Muscle of back (tissue), 11 donors: Measurements from ENCODE around the gene IL19. TPM values are rescaled to one million over a fixed set of nuclear protein-coding genes. Genes with fewer than 3 reads are reported as not detected.
A peak's percentile ranks its signal among the peaks of the same experiment; 100 is the strongest.

Source experiments
- DNase-seq, 3 donors: peaks; one replicate each; pipeline versions ENCODE4 v3.0.0 to v3.0.0-alpha.2; 2013
- polyA plus RNA-seq, 10 donors: library from polyadenylated mRNA; unstranded; fragments of 120-200 nt; gene quantifications; one replicate each; pipeline ENCODE4 v1.2.1, GENCODE V29; 2013; ENCODE audit not compliant: insufficient read length in 10 of 10

IL19 gene
- polyA plus RNA-seq, 10 donors, result not detected

- no peak for DNase-seq
Observed at GRCh38 chr1:206856674-206857464, 86.3 kb downstream of the IL19 start.

- peak in 1 of 3 donors; percentile 29 for DNase-seq
Observed at GRCh38 chr1:206859082-206859521, 88.5 kb downstream of the IL19 start.

- no peak for DNase-seq
Observed at GRCh38 chr1:206860165-206860564, 89.6 kb downstream of the IL19 start.

GRCh38 chr1:206863266-206863665 lies 92.7 kb downstream of the IL19 start:
- no peak for DNase-seq

- DNase-seq, result peak; percentile 28 to 37 (median 37)
Observed at GRCh38 chr1:206864939-206865671, 94.5 kb downstream of the IL19 start, which contains the start of gene IL20. IL20 (plus strand) TSS chr1:206865623; CDS start chr1:206865853, 230 bp downstream.

- DNase-seq, result peak in 1 of 3 donors; percentile 27
Observed at GRCh38 chr1:206866062-206866461, 95.5 kb downstream of the IL19 start.

GRCh38 chr1:206867239-206867638 lies 96.7 kb downstream of the IL19 start:
- DNase-seq, result no peak

- no peak for DNase-seq
Observed at GRCh38 chr1:206867716-206868115, 97.1 kb downstream of the IL19 start.

- DNase-seq, result no peak
Observed at GRCh38 chr1:206868264-206868663, 97.7 kb downstream of the IL19 start.

- no peak for DNase-seq
Observed at GRCh38 chr1:206872139-206872538, 101.6 kb downstream of the IL19 start.

- no peak for DNase-seq
Observed at GRCh38 chr1:206873603-206874188, 103.1 kb downstream of the IL19 start.

- no peak for DNase-seq
Observed at GRCh38 chr1:206875752-206876377, 105.3 kb downstream of the IL19 start.

- no peak for DNase-seq
Observed at GRCh38 chr1:206878456-206878855, 107.9 kb downstream of the IL19 start.

- no peak for DNase-seq
Observed at GRCh38 chr1:206880314-206880713, 109.7 kb downstream of the IL19 start.

- no peak for DNase-seq
Observed at GRCh38 chr1:206882555-206882954, 112.0 kb downstream of the IL19 start.

GRCh38 chr1:206883160-206883559 lies 112.6 kb downstream of the IL19 start:
- DNase-seq, result no peak

- no peak for DNase-seq
Observed at GRCh38 chr1:206883876-206884275, 113.3 kb downstream of the IL19 start.

- no peak for DNase-seq
Observed at GRCh38 chr1:206885341-206886060, 114.9 kb downstream of the IL19 start.

- no peak for DNase-seq
Observed at GRCh38 chr1:206886831-206887230, 116.3 kb downstream of the IL19 start.

GRCh38 chr1:206887701-206888100 lies 117.1 kb downstream of the IL19 start:
- no peak for DNase-seq
